GM12878 (cell line): ENCODE measurements around the gene OTOP3. TPM values are rescaled to one million over a fixed set of nuclear protein-coding genes. Genes with fewer than 3 reads are reported as not detected.
"Not testable (repeated sequence)": the region's sequence is repeated elsewhere in the genome, so short reads cannot be mapped to it uniquely, and the experiment has no call there.

Source experiments
- ATAC-seq: fragments of 200-7000 bp; cut with Tn5 transposase; 3 replicates; pipeline ENCODE4 v1.9.1; 2020; ENCODE audit warnings: mild to moderate bottlenecking, moderate library complexity
- BruUV-seq: library from RNA; stranded (reverse); fragments of 400-500 nt; replicated peaks from 2 replicates; lab custom pipeline; 2021; lab: Mats Ljungman, UMichigan
- CTCF ChIA-PET: fragments of 300-600 bp; sonication (Branson Sonifier 250); formaldehyde crosslinking; extraction: SDS; loops from one replicate; lab custom pipeline; 2021; ENCODE audit warnings: inconsistent platforms; lab: Yijun Ruan, JAX
- POLR2A ChIA-PET: fragments of 350-600 bp; formaldehyde crosslinking; extraction: SDS; loops from one replicate; lab custom pipeline; 2021; ENCODE audit warnings: inconsistent platforms; lab: Charles Lee
- RAD21 ChIA-PET: fragments of 300-600 bp; sonication (Branson Sonifier 250); formaldehyde crosslinking; loops from one replicate; lab custom pipeline; 2023; ENCODE audit warnings: antibody characterized with exemption; ENCODE audit not compliant: unreplicated experiment; lab: Charles Lee
- SMC1A ChIA-PET: fragments of 300-600 bp; sonication (Branson Sonifier 250); formaldehyde crosslinking; loops from one replicate; lab custom pipeline; 2023; ENCODE audit not compliant: unreplicated experiment, uncharacterized antibody; lab: Charles Lee
- DNase-seq: peaks from one replicate; pipeline ENCODE4 v3.0.0-alpha.2; 2011; ENCODE audit warnings: low read depth, low spot score
- FAIRE-seq: peaks from 3 replicates; lab custom pipeline; 2011; peaks lifted over from hg19 to GRCh38; lab: Jason Lieb, UNC
- H2AFZ ChIP-seq: 2 replicates; pipeline ENCODE4 v1.6.0; 2011; ENCODE audit warnings: low read depth, low read length, control low read depth; ENCODE audit not compliant: control insufficient read depth
- H3K27ac ChIP-seq: 2 replicates; pipeline ENCODE4 v1.5.1; 2011; ENCODE audit warnings: control low read depth; ENCODE audit not compliant: control insufficient read depth, insufficient read depth
- H3K27me3 ChIP-seq, 2 experiments: replicated peaks in 1 of 2; 2 replicates each; pipeline versions ENCODE4 v1.6.0 to v1.6.1; 2011; ENCODE audit warnings: low read length in 1 of 2; ENCODE audit not compliant: control insufficient read depth in 2 of 2, insufficient read depth in 2 of 2
- H3K36me3 ChIP-seq, 2 experiments: 2 replicates each; pipeline ENCODE4 v1.5.1; 2011; ENCODE audit warnings: low read length in 1 of 2; ENCODE audit not compliant: control insufficient read depth in 2 of 2, insufficient read depth in 2 of 2
- H3K4me1 ChIP-seq: 2 replicates; pipeline ENCODE4 v1.6.1; 2011; ENCODE audit warnings: mild to moderate bottlenecking, low read length, moderate library complexity, mixed read lengths; ENCODE audit not compliant: control insufficient read depth, insufficient read depth
- H3K4me2 ChIP-seq: 2 replicates; pipeline ENCODE4 v1.6.0; 2011; ENCODE audit warnings: control low read depth; ENCODE audit not compliant: control insufficient read depth, insufficient read depth
- H3K4me3 ChIP-seq: fragments of 200-600 bp; sonication (generic); 2 replicates; pipeline ENCODE4 v1.5.1; 2016
- H3K79me2 ChIP-seq: 2 replicates; pipeline ENCODE4 v1.6.0; 2011; ENCODE audit warnings: low read length; ENCODE audit not compliant: control insufficient read depth, insufficient read depth
- H3K9ac ChIP-seq: 2 replicates; pipeline ENCODE4 v1.8.0; 2011; ENCODE audit warnings: low read length, control low read depth, mixed read lengths; ENCODE audit not compliant: control insufficient read depth, insufficient read depth
- H3K9me3 ChIP-seq: replicated peaks from 3 replicates; pipeline ENCODE4 v1.5.1; 2011; ENCODE audit warnings: mild to moderate bottlenecking, low read length; ENCODE audit not compliant: control insufficient read depth, insufficient read depth
- H4K20me1 ChIP-seq: 2 replicates; pipeline ENCODE4 v1.6.0; 2011; ENCODE audit not compliant: control insufficient read depth, insufficient read depth
- IKZF1 ChIP-seq: fragments of 450-650 bp; conservative IDR thresholded peaks from 2 replicates; pipeline ENCODE4 v1.6.1; 2017; ENCODE audit warnings: antibody characterized with exemption, mild to moderate bottlenecking
- NRF1 ChIP-seq: conservative IDR thresholded peaks from 2 replicates; pipeline ENCODE4 v1.6.1; 2011; ENCODE audit warnings: mild to moderate bottlenecking, low read depth, low read length, improper control_type of control experiment
- SP1 ChIP-seq: IDR thresholded peaks from one replicate; pipeline ENCODE4 v1.6.1; 2011; ENCODE audit warnings: low read depth, low read length
- TCF7 ChIP-seq: IDR thresholded peaks from 2 replicates; pipeline ENCODE4 v1.6.1; 2014; ENCODE audit warnings: antibody characterized with exemption, borderline replicate concordance
- WGBS: methylation state at CpG from one replicate; pipeline ENCODE4 v1.1.6; 2016; ENCODE audit warnings: low lambda C conversion rate; ENCODE audit not compliant: insufficient replicate concordance, insufficient coverage; ENCODE audit errors: missing lambda C conversion rate; 5-methylcytosine and 5-hydroxymethylcytosine counted together
- in situ Hi-C: fragments of 300-500 bp; cut with MboI; formaldehyde crosslinking; loops from 9 replicates; pipeline ENCODE4 v1.14.3; 2018; ENCODE audit warnings: mixed read lengths
- intact Hi-C: fragments of 100-400 bp; cut with micrococcal nuclease; formaldehyde crosslinking; loops from one replicate; pipeline ENCODE4 v1.14.2; 2022; ENCODE audit not compliant: unreplicated experiment
- polyA plus RNA-seq, 11 experiments: library from polyadenylated mRNA; depleted of rRNA in 4 of 11; unstranded in 6 of 11; stranded (reverse) in 5 of 11; fragments of >200 nt; fragmentation: Nextera tagmentation in 4 of 11; fragmentation: Illumina TruSeq in 1 of 11; extraction: Ambion mirVana in 4 of 11; extraction: Trizol in 1 of 11; gene quantifications; 1 replicate in 1 of 11; 2 replicates in 10 of 11; pipeline versions ENCODE4 v1.2.1 to v1.2.3, GENCODE V29; 2011 to 2016; ENCODE audit warnings: inconsistent platforms in 2 of 11, missing spikeins in 2 of 11, low read depth in 1 of 11
- total RNA-seq, 4 experiments: library from RNA; depleted of rRNA in 3 of 4; stranded (reverse); fragments of >200 nt in 3 of 4; fragmentation: Illumina TruSeq in 1 of 4; extraction: Trizol in 1 of 4; gene quantifications; 2 replicates each; pipeline versions ENCODE4 v1.2.1 to v1.2.3, GENCODE V29; 2013 to 2021
- TF ChIP-seq, protein P1 (sequence below): IDR thresholded peaks from 2 replicates; pipeline ENCODE4 v1.6.1; 2012; ENCODE audit warnings: improper control_type of control experiment, low read depth, low read length; ENCODE audit not compliant: insufficient replicate concordance
- TF ChIP-seq, protein P2 (sequence below): IDR thresholded peaks from 2 replicates; pipeline ENCODE4 v1.6.1; 2011; ENCODE audit warnings: low read depth, low read length, improper control_type of control experiment, borderline replicate concordance

The OTOP3 gene
- total and polyA plus RNA-seq, 10 of the 15 experiments (the other 5 are each of a cell fraction or from before 2014, with no cell fraction given): 0.03 to 0.06 TPM; not detected in 8

DNA sequence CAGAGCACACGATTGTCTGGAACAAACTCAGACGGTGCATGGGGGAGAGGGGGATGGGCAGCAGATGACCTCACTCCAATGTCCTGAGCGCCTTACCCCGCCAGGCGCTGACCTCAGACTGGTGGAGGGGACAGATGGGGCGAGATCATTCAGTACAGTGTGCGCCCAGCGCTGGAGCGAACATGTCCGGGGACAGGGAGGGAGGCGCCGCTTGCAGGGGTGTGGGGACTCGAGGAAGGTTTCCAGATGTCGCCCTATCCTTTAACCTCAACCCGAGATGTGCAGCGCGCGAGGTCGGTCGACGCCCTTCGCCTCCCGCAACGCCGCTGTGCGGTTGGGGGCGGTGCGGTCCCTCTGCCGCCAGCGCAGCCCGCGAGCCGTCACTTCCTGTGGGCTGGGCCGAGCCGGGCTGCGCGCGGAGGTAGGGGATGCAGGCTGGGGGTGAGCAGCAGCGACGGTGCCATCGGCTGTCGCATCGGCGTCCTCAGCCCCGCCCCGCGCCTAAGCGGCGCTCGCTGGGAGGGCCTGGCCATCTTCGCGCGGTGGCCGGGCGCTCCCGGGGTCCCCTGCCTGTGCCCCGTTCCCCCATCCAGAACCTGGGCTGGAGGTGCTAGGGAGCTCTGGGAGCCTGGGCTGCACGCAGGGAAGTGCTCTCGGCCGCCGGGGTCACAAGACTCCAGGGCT is 46.4 kb downstream of the OTOP3 start (continued):
- TF ChIP-seq, protein P1, sequence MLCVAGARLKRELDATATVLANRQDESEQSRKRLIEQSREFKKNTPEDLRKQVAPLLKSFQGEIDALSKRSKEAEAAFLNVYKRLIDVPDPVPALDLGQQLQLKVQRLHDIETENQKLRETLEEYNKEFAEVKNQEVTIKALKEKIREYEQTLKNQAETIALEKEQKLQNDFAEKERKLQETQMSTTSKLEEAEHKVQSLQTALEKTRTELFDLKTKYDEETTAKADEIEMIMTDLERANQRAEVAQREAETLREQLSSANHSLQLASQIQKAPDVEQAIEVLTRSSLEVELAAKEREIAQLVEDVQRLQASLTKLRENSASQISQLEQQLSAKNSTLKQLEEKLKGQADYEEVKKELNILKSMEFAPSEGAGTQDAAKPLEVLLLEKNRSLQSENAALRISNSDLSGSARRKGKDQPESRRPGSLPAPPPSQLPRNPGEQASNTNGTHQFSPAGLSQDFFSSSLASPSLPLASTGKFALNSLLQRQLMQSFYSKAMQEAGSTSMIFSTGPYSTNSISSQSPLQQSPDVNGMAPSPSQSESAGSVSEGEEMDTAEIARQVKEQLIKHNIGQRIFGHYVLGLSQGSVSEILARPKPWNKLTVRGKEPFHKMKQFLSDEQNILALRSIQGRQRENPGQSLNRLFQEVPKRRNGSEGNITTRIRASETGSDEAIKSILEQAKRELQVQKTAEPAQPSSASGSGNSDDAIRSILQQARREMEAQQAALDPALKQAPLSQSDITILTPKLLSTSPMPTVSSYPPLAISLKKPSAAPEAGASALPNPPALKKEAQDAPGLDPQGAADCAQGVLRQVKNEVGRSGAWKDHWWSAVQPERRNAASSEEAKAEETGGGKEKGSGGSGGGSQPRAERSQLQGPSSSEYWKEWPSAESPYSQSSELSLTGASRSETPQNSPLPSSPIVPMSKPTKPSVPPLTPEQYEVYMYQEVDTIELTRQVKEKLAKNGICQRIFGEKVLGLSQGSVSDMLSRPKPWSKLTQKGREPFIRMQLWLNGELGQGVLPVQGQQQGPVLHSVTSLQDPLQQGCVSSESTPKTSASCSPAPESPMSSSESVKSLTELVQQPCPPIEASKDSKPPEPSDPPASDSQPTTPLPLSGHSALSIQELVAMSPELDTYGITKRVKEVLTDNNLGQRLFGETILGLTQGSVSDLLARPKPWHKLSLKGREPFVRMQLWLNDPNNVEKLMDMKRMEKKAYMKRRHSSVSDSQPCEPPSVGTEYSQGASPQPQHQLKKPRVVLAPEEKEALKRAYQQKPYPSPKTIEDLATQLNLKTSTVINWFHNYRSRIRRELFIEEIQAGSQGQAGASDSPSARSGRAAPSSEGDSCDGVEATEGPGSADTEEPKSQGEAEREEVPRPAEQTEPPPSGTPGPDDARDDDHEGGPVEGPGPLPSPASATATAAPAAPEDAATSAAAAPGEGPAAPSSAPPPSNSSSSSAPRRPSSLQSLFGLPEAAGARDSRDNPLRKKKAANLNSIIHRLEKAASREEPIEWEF: no peak
- TF ChIP-seq IKZF1: peak; percentile 68
- TF ChIP-seq SP1: no peak
- no peak for TF ChIP-seq TCF7
- TF ChIP-seq NRF1: no peak
- TF ChIP-seq, protein P2, sequence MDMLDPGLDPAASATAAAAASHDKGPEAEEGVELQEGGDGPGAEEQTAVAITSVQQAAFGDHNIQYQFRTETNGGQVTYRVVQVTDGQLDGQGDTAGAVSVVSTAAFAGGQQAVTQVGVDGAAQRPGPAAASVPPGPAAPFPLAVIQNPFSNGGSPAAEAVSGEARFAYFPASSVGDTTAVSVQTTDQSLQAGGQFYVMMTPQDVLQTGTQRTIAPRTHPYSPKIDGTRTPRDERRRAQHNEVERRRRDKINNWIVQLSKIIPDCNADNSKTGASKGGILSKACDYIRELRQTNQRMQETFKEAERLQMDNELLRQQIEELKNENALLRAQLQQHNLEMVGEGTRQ: no peak

DNA sequence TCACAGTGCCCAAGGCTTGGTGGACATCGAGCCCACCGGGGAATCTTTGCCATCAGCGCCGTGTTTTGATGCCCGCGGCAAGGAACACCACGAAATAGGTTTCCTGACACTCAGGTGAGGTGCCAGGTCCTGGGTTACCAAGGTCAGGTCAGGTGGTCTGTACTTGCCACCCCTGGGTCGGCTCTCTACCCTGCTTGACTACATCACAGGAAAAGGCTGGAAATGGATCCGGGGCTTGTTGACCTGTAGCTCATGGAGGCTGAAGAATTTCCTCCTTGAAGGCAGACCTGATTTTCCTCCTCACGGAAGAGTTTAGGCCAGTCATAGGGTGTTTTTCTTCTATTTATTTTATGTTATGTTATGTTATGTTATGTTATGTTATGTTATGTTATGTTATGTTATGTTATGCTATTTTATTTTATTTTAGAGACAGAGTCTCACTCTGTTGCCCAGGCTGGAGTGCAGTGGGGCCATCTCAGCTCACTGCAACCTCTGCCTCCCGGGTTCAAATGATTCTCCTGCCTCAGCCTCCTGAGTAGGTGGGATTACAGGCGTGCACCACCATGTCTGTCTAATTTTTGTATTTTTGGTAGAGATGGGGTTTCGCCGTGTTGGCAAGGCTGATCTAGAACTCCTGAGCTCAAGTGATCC is 47.1 kb downstream of the OTOP3 start:
- ChIA-PET CTCF (interaction anchor here (0.7 to 1.7 kb wide), 3 partner anchors 21 to 30 kb away, joined by 3 to 9 read pairs (median 5); no protein-coding TSS in a partner anchor), POLR2A (interaction anchor here (0.6 to 1.3 kb wide), 3 partner anchors 11 to 30 kb away, joined by 3 to 5 read pairs (median 4); partner anchors contain the start of genes HID1 and MRPL58), SMC1A (interaction anchor here (0.6 to 1.8 kb wide), 3 partner anchors 9 to 41 kb away, joined by 3 to 5 read pairs (median 3); no protein-coding TSS in a partner anchor)
- Histone ChIP-seq H3K4me1 (peaks cover 10% of the 10 kb centered on the region), H2AFZ (peak overlapping the region; percentile 92), H3K4me3 (peak overlapping the region; percentile 57; the same call in 1 of the 2 replicates), H3K4me2 (peak overlapping the region; percentile 99)
- WGBS: 31% methylated on average over 14 of the region's 14 CpGs
- RAD21 ChIA-PET, H3K27ac ChIP-seq, H3K27me3 ChIP-seq, H3K36me3 ChIP-seq, intact Hi-C loops, ATAC-seq, H4K20me1 ChIP-seq, H3K79me2 ChIP-seq, H3K9ac ChIP-seq, FAIRE-seq, H3K9me3 ChIP-seq, BruUV-seq, DNase-seq, in situ Hi-C loops: not testable (repeated sequence)
